GM18499 (cell line): ENCODE measurements around the gene WBP2.

Experiments
- ATAC-seq: cut with Tn5 transposase; IDR thresholded peaks from one replicate; pipeline ENCODE4 v1.9.1; 2021; ENCODE audit warnings: moderate number of reproducible peaks; ENCODE audit not compliant: insufficient read depth, unreplicated experiment

The WBP2 gene

GRCh38 chr17:75832164-75832651 lies 22.9 kb downstream of the WBP2 start:
- no peak for ATAC-seq

- no peak for ATAC-seq
Measured at GRCh38 chr17:75831032-75831571, 24.0 kb downstream of the WBP2 start.

- no peak for ATAC-seq
Measured at GRCh38 chr17:75830164-75831031, 24.7 kb downstream of the WBP2 start.

DNA sequence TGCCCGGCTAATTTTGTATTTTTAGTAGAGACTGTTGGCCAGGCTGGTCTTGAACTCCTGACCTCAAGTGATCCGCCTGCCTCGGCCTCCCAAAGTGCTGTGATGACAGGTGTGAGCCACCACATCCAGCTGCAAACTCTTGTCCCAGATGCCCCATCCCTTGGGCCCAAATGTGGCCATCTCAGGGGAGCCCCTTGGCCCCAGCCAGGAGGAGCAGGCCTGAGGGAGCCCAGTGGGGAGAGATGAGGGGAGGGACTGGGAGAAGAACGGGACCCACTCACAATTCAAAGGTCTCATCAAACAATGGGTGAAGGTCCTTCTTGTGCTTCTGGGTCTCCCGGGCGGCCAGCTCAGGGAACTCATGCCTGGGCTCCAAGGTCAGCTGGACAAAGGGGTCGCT lies 25.4 kb downstream of the WBP2 start:
- no peak for ATAC-seq

DNA sequence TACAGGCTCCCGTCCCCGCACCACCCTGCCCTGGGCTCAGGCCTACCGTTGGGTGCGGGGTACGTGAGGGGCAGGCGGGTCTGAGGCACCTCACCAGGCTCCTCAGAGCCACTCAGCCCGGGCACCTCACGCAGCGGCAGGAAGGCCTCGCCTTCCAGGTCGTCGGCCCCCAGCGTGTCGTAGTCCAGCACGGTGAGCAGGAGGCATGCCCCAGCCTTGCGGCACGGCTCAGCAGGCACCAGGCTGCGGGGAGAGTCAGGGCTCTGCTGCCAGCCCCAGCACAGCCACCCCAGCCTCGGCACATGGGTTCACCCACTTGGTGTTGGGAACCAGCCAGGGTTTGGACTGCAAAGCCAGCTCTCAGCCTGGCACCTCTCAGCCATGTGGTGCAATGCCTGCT lies 26.4 kb downstream of the WBP2 start:
- no peak for ATAC-seq

- no peak for ATAC-seq
Measured at GRCh38 chr17:75828076-75828400, 27.1 kb downstream of the WBP2 start.

DNA sequence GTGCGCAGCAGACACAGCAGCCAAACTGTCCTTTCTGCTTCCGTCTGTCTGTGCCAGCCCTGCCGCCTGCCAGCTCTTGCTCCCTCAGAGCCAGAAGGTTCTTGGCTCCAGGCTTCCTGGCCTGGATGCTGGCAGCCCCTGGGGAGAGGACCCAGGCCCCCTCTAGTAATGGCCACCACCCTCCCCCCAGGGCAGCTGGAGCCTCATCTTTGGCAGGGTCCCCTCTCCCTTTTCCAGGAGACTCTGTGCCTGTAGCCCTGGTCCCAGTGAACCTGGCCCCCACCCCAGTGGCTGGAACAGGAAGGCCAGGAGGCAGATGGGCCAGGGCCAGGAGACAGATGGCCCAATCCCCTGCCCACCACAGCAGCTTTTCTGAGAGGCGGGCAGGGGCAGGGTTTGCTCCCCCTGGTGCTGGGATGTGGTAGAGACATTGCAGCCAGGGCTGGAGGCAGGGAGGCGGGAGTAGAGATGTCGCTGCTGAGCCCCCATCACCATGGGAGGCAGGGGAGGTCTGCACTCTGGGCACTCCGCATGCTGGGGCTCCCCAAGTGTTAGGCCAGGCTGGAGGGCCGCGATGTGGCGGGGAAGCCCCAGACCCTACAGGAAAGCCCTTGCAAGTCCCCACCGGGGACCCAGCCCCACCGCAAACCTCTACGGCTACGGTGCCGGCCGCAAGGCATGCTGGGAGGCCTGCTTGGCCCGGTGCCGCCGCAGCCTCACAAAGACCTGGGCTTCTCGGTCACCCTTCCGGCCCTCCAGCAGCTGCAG lies 27.6 kb downstream of the WBP2 start:
- ATAC-seq: no peak

- no peak for ATAC-seq
Measured at GRCh38 chr17:75826561-75827307, 28.4 kb downstream of the WBP2 start.

DNA sequence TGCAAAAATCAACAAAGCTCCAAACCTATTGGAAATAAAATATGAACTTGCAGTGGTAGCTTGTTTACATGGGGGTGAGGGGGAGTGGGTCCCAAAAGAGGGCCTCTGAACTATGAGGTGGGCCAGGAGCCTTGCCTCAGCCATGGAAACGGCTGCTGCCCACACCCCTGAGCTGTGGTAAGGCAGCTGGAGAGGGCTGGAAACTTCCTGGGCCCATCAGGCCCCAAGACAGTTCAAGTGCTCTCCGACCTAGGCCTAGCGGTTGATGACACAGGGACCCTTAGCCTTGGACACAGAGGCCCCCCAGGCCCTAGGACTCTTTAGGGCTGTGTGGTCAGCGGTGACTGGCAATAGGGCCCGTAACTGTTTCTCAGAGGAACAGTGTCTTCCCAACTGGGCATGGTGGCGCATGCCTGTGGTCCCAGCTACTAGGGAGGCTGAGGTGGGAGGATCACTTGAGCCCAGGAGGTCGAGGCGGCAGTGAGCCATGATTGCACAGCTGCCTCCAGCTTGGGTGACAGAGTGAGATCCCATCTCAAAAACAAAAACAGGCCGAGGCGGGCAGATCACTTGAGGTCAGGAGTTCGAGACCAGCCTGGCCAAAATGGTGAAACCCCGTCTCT lies 29.3 kb downstream of the WBP2 start:
- ATAC-seq: no peak

DNA sequence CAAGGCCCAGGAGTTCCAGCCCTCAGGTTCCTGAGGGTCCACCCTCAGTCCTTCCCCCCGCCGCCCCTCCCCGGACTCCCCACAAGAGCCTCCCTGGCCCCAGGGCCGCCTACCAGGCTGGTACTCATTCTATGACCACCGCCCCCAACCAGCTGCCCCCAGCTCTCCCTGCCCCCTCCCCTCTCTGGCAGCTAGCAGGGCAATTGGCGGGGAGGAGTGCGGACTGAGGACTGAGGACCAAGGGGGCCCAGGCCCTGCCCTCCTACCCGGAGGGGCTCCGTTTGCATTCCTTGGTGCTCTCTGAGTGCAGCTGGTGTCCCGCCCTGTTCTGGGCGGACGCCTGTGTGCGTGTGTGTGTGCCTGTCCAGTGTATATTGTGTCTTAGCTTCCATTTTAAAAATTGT lies 30.0 kb downstream of the WBP2 start:
- ATAC-seq: no peak

GRCh38 chr17:75824666-75825065 lies 30.5 kb downstream of the WBP2 start:
- ATAC-seq: no peak

DNA sequence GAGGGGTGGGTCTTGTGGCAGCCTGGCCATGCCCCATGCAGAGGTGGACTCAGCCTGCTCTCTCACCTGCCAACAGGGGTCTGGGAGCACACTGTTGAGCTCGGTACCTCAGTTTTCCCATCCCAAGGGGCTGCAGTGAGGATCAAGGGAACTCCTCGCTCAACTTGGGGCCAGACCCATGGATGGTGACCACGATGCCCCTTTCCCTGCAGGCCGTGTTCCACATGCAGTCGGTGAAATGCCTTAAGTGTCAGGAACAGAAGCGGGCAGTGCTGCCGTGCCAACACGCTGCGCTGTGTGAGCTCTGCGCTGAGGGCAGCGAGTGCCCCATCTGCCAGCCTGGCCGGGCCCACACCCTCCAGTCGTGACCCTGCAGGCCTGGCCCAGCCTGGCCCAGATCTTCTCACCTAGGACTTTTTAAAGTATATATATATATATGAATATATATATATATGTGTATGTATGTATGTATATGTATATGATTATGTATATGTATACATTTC lies 31.0 kb downstream of the WBP2 start:
- ATAC-seq: no peak

DNA sequence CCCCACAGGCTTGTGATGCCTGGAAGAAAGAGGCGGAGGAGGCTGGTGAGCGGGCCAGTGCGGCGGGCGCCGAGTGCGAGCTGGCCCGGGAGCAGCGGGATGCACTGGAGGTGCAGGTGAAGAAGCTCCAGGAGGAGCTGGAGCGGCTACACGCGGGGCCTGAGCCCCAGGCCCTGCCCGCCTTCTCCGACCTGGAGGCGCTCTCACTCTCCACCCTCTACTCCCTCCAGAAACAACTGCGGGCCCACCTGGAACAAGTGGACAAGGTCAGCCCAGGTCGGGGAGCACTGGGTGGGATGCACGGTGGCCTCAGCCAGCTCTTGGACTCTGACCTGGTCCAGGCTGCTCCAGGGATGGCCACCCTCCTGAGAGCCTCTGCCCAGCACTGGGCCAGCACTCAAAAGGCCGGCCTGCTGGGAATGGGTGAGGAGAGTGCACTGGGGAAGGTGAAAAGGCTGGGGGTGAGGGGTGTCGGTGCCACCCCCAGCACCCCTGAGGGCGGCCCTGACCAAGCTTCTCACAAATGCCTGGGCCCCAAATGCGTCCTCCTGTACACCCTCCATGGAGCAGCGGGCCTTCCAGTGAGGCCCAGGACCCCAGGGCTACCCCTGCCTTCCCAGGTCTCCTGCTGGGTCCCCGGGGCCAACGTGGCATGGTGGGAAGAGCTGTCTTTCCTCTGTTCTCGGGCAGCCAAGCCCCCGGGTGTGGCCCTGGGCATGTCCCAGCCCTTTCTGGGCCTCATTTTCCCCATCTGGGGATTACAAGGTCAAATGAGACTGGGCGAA lies 31.7 kb downstream of the WBP2 start:
- ATAC-seq: no peak

GRCh38 chr17:75822800-75823166 lies 32.4 kb downstream of the WBP2 start:
- no peak for ATAC-seq

GRCh38 chr17:75822119-75822799 lies 32.9 kb downstream of the WBP2 start:
- no peak for ATAC-seq

GRCh38 chr17:75821552-75821951 lies 33.6 kb downstream of the WBP2 start:
- ATAC-seq: no peak

- ATAC-seq: no peak
Measured at GRCh38 chr17:75820094-75821080, 34.7 kb downstream of the WBP2 start.

- ATAC-seq: no peak
Measured at GRCh38 chr17:75819678-75820077, 35.5 kb downstream of the WBP2 start.
